ENCODE measurements around the gene CPNE1. TPM values are rescaled to one million over a fixed set of nuclear protein-coding genes. Genes with fewer than 3 reads are reported as not detected.

Gene CPNE1
- total RNA-seq, 3 donors from 2014 or later = 41.1 to 135 (median 117) TPM

DNA sequence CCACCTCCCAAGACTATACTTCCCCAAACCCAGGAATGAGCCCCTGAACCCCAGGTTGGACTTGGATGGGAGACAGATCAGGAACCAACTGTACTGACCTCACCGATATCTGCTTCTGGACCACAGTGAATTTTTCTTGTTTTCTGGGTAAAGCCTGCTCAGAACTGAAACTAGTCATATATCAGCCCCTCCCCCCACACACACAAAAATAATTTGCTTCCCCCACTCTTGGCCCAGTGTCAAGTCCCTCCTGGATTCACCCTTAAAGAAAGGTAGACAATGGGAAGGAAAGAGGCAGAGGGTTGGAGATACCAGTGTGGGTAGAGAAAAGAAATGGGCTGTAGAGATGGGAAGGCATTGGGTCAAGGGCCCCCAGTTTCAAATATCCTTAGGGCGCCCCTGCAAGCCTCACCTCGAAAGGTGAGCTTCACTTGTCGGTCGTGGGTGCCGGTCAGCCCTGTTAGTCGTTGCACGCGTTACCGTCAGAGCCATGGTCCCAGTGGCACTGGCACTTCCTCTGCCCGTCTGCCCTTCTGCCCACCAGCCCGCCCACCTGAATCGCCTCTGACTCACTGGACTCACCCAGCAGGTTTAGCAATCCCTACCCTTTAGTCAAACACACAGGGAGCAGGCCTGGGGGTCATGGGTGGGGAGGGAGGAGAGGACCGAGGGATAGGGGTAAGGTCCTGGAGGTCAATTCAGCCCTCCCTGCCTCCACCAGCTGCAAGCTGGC, 57.5 kb downstream of the CPNE1 start:
- no peaks in the 10 kb centered on the region for H3K4me1 ChIP-seq
- H3K36me3 ChIP-seq = no peaks in the 10 kb centered on the region
- intact Hi-C loops (cut with DNase I; ENCODE audit: low total_unique reads) = no loop called here
- DNase-seq (ENCODE audit: low spot score in 2 of 2) = no peak
- H3K4me3 ChIP-seq = no peak overlapping the region
- no peak overlapping the region for H3K27ac ChIP-seq
- TF ChIP-seq POLR2AphosphoS5 (IDR thresholded peaks at IDR 0.05) (no peak), POLR2A (IDR thresholded peaks at IDR 0.05) (no peak)
- TF ChIP-seq, protein P1, sequence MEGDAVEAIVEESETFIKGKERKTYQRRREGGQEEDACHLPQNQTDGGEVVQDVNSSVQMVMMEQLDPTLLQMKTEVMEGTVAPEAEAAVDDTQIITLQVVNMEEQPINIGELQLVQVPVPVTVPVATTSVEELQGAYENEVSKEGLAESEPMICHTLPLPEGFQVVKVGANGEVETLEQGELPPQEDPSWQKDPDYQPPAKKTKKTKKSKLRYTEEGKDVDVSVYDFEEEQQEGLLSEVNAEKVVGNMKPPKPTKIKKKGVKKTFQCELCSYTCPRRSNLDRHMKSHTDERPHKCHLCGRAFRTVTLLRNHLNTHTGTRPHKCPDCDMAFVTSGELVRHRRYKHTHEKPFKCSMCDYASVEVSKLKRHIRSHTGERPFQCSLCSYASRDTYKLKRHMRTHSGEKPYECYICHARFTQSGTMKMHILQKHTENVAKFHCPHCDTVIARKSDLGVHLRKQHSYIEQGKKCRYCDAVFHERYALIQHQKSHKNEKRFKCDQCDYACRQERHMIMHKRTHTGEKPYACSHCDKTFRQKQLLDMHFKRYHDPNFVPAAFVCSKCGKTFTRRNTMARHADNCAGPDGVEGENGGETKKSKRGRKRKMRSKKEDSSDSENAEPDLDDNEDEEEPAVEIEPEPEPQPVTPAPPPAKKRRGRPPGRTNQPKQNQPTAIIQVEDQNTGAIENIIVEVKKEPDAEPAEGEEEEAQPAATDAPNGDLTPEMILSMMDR (IDR thresholded peaks at IDR 0.05) = no peak
- H3K27me3 ChIP-seq = no peaks in the 10 kb centered on the region
- H3K9me3 ChIP-seq = no peaks in the 10 kb centered on the region

DNA sequence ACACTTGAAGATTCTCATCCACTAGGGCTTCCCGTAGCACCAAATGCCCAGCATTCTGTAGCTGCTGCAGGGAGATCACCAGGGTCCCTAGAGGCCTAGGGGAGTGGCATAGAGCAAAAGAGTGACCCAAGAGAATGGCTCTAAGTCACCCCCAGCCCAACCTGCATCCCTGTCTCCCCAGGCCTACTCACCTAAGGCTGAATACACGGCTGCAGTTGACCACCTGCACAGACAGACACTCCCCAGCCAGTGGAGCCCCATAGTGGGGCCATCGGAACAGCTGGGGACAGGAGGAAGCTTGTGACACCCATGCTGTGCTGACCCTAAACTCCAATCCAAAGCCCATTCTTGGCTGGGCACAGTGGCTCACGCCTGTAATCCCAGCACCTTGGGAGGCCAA, 58.6 kb downstream of the CPNE1 start:
- no peaks in the 10 kb centered on the region for H3K36me3 ChIP-seq
- intact Hi-C loops (cut with DNase I; ENCODE audit: low total_unique reads) = no loop called here

DNA sequence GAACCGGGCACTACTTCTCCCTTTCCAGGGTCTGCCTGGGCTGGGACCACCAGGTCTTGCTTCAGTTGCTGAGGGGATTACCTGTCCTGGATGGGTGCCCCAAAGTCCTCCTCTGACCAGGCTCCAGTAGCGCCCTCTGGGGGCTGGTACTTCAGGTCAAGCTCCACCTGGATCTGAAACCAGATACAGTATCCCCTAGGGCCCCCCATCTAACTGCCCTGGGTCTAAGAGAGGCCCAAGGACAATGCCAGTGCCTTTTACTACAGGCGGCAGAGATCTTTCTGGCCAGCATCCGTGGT, 60.3 kb downstream of the CPNE1 start:
- TF ChIP-seq POLR2AphosphoS5 (IDR thresholded peaks at IDR 0.05) (no peak), POLR2A (IDR thresholded peaks at IDR 0.05) (no peak)
- TF ChIP-seq, protein P1 (IDR thresholded peaks at IDR 0.05) = no peak
- H3K9me3 ChIP-seq = no peaks in the 10 kb centered on the region
- H3K4me3 ChIP-seq = no peak overlapping the region
- H3K27ac ChIP-seq = no peak overlapping the region
- DNase-seq (ENCODE audit: low spot score in 2 of 2) = peak in 1 of 2 donors; percentile 47
- no peaks in the 10 kb centered on the region for H3K36me3 ChIP-seq
- no peaks in the 10 kb centered on the region for H3K27me3 ChIP-seq
- H3K4me1 ChIP-seq = no peaks in the 10 kb centered on the region
- intact Hi-C loops (cut with DNase I; ENCODE audit: low total_unique reads) = no loop called here

More for the DNA sequence above, 58.6 kb downstream of the CPNE1 start:
- Histone ChIP-seq H3K4me3 (no peak overlapping the region), H3K27ac (no peak overlapping the region), H3K4me1 (no peaks in the 10 kb centered on the region), H3K9me3 (no peaks in the 10 kb centered on the region), H3K27me3 (no peaks in the 10 kb centered on the region)
- no peak for DNase-seq (ENCODE audit: low spot score in 2 of 2)
- TF ChIP-seq POLR2AphosphoS5 (IDR thresholded peaks at IDR 0.05) (no peak), POLR2A (IDR thresholded peaks at IDR 0.05) (no peak)
- TF ChIP-seq, protein P1 (IDR thresholded peaks at IDR 0.05) = no peak

DNA sequence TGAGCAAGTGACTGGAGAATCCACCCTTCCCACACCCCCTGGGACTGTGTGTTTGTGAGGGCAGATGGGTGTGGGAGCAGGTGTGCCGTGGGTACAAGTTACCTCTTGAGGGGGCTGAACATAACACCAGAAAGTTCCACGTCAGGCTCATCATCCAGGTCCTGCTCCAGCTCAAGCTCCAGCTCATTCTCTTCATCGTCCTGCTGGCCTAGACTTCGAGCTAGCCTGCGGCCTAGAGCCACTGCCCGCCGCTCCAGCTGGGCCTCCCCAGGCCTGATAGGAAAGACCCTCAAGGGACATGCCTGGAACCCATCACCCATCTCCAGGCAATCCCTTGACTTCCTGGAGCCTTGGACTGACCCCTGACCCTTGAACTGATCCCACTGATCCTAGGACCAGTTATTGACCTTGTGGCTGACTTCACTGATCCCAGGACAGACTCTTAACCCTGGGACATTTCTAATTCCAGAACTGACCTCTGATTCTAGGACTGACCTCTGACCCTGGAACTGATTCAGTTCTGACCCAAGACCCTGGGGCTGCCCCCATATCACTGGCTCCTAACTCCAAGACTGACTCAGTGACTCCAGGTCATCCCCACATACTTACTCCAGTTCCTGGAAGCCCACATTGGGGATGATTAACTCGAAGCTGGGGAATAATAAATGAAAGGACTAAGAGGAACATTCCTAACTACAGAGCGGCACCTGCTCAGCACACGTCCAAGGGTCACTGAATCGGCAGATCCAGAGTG, 60.8 kb downstream of the CPNE1 start:
- no peak for TF ChIP-seq POLR2A (IDR thresholded peaks at IDR 0.05)
- TF ChIP-seq, protein P1 (IDR thresholded peaks at IDR 0.05) = no peak
- no peak for TF ChIP-seq POLR2AphosphoS5 (IDR thresholded peaks at IDR 0.05)
- Histone ChIP-seq H3K27ac (no peak overlapping the region), H3K36me3 (no peaks in the 10 kb centered on the region), H3K4me3 (no peak overlapping the region), H3K27me3 (no peaks in the 10 kb centered on the region), H3K9me3 (no peaks in the 10 kb centered on the region), H3K4me1 (no peaks in the 10 kb centered on the region)
- intact Hi-C loops (cut with DNase I; ENCODE audit: low total_unique reads) = no loop called here
- no peak for DNase-seq (ENCODE audit: low spot score in 2 of 2)

DNA sequence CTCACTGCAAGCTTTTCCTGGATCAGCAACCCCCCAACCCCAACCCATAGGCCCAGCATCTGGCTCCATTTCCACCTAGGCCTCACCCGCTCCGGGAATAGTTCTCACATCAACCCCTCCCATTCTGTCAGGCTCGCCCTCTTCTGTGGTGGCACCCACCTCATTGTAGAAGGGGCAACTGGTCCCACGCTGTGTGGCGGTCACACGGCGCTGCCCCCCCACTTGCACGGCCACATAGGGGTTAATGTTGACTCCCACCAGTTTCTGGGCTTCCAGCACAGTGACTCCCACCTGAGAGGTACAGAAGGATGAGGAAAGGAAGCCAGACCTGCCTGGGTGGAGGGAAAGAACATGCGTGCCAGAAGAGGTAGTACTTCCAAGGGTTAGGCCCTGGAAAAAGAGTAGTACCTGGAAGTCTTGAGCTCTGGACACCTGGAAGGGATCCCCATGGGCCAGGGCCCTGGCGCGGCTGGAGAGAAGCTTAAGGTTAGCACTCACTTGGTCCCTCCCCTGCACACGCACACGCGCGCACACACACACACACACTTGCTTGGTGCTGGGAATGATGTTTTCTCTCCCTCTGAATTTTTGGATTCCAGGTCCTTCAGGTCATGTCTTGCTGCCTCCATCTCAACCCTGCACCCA, 61.7 kb downstream of the CPNE1 start:
- Histone ChIP-seq H3K4me3 (no peak overlapping the region), H3K4me1 (no peaks in the 10 kb centered on the region), H3K27me3 (no peaks in the 10 kb centered on the region), H3K27ac (no peak overlapping the region), H3K36me3 (no peaks in the 10 kb centered on the region), H3K9me3 (no peaks in the 10 kb centered on the region)
- intact Hi-C loops (cut with DNase I; ENCODE audit: low total_unique reads) = no loop called here
- no peak for DNase-seq (ENCODE audit: low spot score in 2 of 2)
- TF ChIP-seq POLR2A (IDR thresholded peaks at IDR 0.05) = no peak
- no peak for TF ChIP-seq POLR2AphosphoS5 (IDR thresholded peaks at IDR 0.05)
- TF ChIP-seq, protein P1 (IDR thresholded peaks at IDR 0.05) = no peak
